Thyroid gland (tissue), 4 donors: ENCODE measurements around the gene COG1. TPM values are rescaled to one million over a fixed set of nuclear protein-coding genes. Genes with fewer than 3 reads are reported as not detected.

Source experiments
- DNase-seq, 2 donors: peaks; one replicate each; pipeline ENCODE4 v3.0.0-alpha.2; 2019
- H3K27ac ChIP-seq, 3 donors: fragments of 200-600 bp; sonication (generic); 1 replicate in 2 of 3; 2 replicates in 1 of 3; pipeline ENCODE4 v1.5.1; 2016 to 2019; ENCODE audit warnings: mild to moderate bottlenecking in 1 of 3, moderate library complexity in 1 of 3
- H3K27me3 ChIP-seq: fragments of 200-600 bp; sonication (generic); one replicate; pipeline ENCODE4 v1.5.1; 2019
- H3K36me3 ChIP-seq, 2 donors: fragments of 200-600 bp; sonication (generic); one replicate each; pipeline ENCODE4 v1.5.1; 2016 to 2019
- H3K4me1 ChIP-seq, 2 donors: fragments of 200-600 bp; sonication (generic); one replicate each; pipeline ENCODE4 v1.5.1; 2017 to 2019
- H3K4me3 ChIP-seq, 3 donors: fragments of 200-600 bp; sonication (generic); replicated peaks in 1 of 3; 1 replicate in 2 of 3; 2 replicates in 1 of 3; pipeline ENCODE4 v1.5.1; 2016; ENCODE audit warnings: mild to moderate bottlenecking in 1 of 3
- H3K9me3 ChIP-seq: fragments of 200-600 bp; sonication (generic); one replicate; pipeline ENCODE4 v1.5.1; 2017
- CTCF ChIP-seq, 6 experiments: fragments of 200-600 bp in 3 of 6; fragments of 450-650 bp in 3 of 6; sonication (generic) in 3 of 6; IDR thresholded peaks; one replicate each; pipeline ENCODE4 v1.5.1; 2016 to 2019; ENCODE audit warnings: antibody characterized with exemption in 6 of 6, mild to moderate bottlenecking in 2 of 6, inconsistent platforms in 1 of 6, moderate library complexity in 1 of 6
- POLR2A ChIP-seq, 2 donors: fragments of 450-650 bp; IDR thresholded peaks; one replicate each; pipeline ENCODE4 v1.6.1; 2017; ENCODE audit warnings: antibody characterized with exemption in 2 of 2, mild to moderate bottlenecking in 2 of 2, moderate library complexity in 1 of 2
- WGBS, 2 donors: methylation state at CpG; one replicate each; pipeline ENCODE4 v1.1.5; 2017; 5-methylcytosine and 5-hydroxymethylcytosine counted together
- intact Hi-C: fragments of 100-400 bp; cut with DNase I; formaldehyde crosslinking; loops from one replicate; pipeline ENCODE4 v1.15.1; 2023
- total RNA-seq, 4 donors: library from RNA; depleted of rRNA; stranded (reverse); fragments of >200 nt; gene quantifications; one replicate each; pipeline ENCODE4 v1.2.3, GENCODE V29; 2016

The COG1 gene
- total RNA-seq, 4 donors from 2014 or later: 31.9 to 42.9 (median 37.2) TPM

GRCh38 chr17:73201215-73202069 lies 8.6 kb downstream of the COG1 start:
- 89 to 92% methylated on average over 19 of the region's 19 CpGs for WGBS, 2 donors
- Histone ChIP-seq H3K9me3 (no peaks in the 10 kb centered on the region), H3K36me3 (peaks cover 81 to 86% of the 10 kb centered on the region in 2 donors), H3K27ac (no peak overlapping the region), H3K4me3 (no peak overlapping the region), H3K27me3 (no peaks in the 10 kb centered on the region), H3K4me1 (peaks cover 0 to 1% of the 10 kb centered on the region in 2 donors)
- intact Hi-C loops: no loop called here
- no peak for DNase-seq
- TF ChIP-seq CTCF (IDR thresholded peaks at IDR 0.05) (no peak), POLR2A (IDR thresholded peaks at IDR 0.05) (no peak)

- DNase-seq: no peak
- peaks cover 0 to 5% of the 10 kb centered on the region in 2 donors for H3K4me1 ChIP-seq
- H3K4me3 ChIP-seq: no peak overlapping the region
- peaks cover 74 to 76% of the 10 kb centered on the region in 2 donors for H3K36me3 ChIP-seq
- H3K27ac ChIP-seq: no peak overlapping the region
- WGBS, 2 donors: 56 to 62% methylated on average over 8 of the region's 8 CpGs
- intact Hi-C loops: no loop called here
- no peaks in the 10 kb centered on the region for H3K27me3 ChIP-seq
- TF ChIP-seq CTCF (IDR thresholded peaks at IDR 0.05) (no peak), POLR2A (IDR thresholded peaks at IDR 0.05) (no peak)
- H3K9me3 ChIP-seq: no peaks in the 10 kb centered on the region
Observed at GRCh38 chr17:73203135-73203787, 10.4 kb downstream of the COG1 start.

- H3K36me3 ChIP-seq: peaks cover 72 to 75% of the 10 kb centered on the region in 2 donors
- DNase-seq: no peak
- H3K4me3 ChIP-seq: no peak overlapping the region
- WGBS, 2 donors: 82 to 86% methylated on average over 10 of the region's 10 CpGs
- TF ChIP-seq CTCF (IDR thresholded peaks at IDR 0.05) (no peak), POLR2A (IDR thresholded peaks at IDR 0.05) (no peak)
- H3K27me3 ChIP-seq: no peaks in the 10 kb centered on the region
- peaks cover 0 to 5% of the 10 kb centered on the region in 2 donors for H3K4me1 ChIP-seq
- H3K9me3 ChIP-seq: no peaks in the 10 kb centered on the region
- intact Hi-C loops: no loop called here
- no peak overlapping the region for H3K27ac ChIP-seq
Observed at GRCh38 chr17:73203788-73204479, 11.1 kb downstream of the COG1 start.

- H3K27me3 ChIP-seq: no peaks in the 10 kb centered on the region
- 86 to 90% methylated on average over 10 of the region's 10 CpGs for WGBS, 2 donors
- H3K27ac ChIP-seq: no peak overlapping the region
- intact Hi-C loops: no loop called here
- TF ChIP-seq POLR2A (IDR thresholded peaks at IDR 0.05) (no peak), CTCF (IDR thresholded peaks at IDR 0.05) (no peak)
- H3K9me3 ChIP-seq: no peaks in the 10 kb centered on the region
- H3K4me1 ChIP-seq: peaks cover 0 to 5% of the 10 kb centered on the region in 2 donors
- no peak overlapping the region for H3K4me3 ChIP-seq
- no peak for DNase-seq
- peaks cover 62 to 69% of the 10 kb centered on the region in 2 donors for H3K36me3 ChIP-seq
Observed at GRCh38 chr17:73205459-73205961, 12.7 kb downstream of the COG1 start.
